IPS DF 4.7 (cell line): ENCODE measurements around the gene CHMP4A.
"Not testable (repeated sequence)": the region's sequence is repeated elsewhere in the genome, so short reads cannot be mapped to it uniquely, and the experiment has no call there.

Experiments
- DNase-seq: peaks from one replicate; pipeline ENCODE4 v3.0.0-alpha.2; 2013; ENCODE audit warnings: low spot score; ENCODE audit errors: extremely low read depth

CHMP4A gene

GRCh38 chr14:24247422-24247821 lies 34.1 kb upstream of the CHMP4A start:
- no peak for DNase-seq

DNA sequence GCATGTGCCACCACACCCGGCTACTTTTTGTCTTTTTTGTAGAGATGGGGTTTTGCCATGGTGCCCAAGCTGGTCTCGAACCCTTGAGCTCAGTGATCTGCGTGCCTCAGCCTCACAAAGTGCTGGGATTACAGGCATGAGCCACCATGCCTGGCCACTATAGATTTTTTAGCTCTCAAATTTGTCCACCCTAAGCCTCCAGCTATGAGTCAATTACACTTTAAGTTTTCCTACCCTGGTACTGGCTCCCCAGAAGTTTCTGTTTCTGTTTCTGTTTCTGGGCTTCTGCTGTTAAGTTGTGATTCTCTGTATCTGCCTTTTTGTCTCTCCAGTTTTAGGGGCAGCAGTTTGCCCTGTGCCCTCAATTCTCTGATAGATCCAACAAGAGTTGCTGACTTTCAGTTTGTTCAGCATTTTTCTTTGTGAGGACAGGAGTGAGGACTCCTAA lies 33.5 kb upstream of the CHMP4A start:
- DNase-seq, result no peak

- DNase-seq, result not testable (repeated sequence)
Observed at GRCh38 chr14:24245350-24245749, 32.1 kb upstream of the CHMP4A start.

GRCh38 chr14:24243336-24243836 lies 30.1 kb upstream of the CHMP4A start:
- no peak for DNase-seq

DNA sequence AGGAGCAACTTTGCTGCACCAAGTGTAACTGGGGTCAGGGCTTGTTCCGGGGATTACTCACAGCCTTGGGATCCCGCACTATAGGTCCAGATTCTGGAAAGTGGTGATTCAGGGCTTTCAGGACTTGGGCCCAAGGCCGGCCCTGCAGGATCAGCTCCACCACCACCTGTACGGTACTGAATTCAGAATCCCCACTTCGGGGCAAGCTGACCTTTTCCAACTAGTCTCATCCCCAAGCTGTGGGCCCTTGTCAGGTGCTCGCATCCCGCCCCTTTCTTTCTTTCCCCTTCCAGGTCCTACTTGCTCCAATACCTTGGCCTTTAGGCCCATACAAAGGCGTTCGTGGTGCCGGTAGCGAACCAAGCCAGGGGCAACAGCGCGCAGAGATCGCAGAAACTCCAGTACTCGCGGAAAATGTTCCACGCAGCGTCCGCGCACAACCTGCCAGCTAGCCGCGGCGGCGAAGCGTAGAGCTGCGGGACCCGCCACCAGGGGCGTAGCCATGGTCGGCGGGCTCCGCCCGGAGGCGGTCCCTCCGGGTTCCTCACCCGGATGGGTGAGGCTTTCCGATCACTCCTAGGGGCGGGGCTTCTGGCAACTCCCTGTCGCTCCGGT lies 28.6 kb upstream of the CHMP4A start:
- no peak for DNase-seq

- no peak for DNase-seq
Observed at GRCh38 chr14:24240110-24240918, 27.0 kb upstream of the CHMP4A start.

- no peak for DNase-seq
Observed at GRCh38 chr14:24238527-24239037, 25.3 kb upstream of the CHMP4A start.

DNA sequence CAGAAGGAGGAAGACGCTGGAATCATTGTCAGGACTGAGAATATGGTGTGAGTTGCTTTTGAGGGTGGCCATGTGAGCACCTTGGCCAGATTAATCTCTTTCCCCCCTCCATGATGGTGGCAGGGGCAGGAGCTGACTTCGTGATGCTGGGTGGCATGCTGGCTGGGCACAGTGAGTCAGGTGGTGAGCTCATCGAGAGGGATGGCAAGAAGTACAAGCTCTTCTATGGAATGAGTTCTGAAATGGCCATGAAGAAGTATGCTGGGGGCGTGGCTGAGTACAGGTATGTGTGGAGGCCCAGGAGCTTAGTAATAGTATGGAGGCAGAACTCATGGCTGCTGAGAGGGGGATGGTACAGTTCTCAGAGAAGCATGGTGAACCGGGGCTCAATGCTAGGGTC lies 24.8 kb upstream of the CHMP4A start:
- no peak for DNase-seq

GRCh38 chr14:24237463-24237955 lies 24.2 kb upstream of the CHMP4A start:
- DNase-seq, result no peak

GRCh38 chr14:24236689-24237462 lies 23.6 kb upstream of the CHMP4A start:
- no peak for DNase-seq

DNA sequence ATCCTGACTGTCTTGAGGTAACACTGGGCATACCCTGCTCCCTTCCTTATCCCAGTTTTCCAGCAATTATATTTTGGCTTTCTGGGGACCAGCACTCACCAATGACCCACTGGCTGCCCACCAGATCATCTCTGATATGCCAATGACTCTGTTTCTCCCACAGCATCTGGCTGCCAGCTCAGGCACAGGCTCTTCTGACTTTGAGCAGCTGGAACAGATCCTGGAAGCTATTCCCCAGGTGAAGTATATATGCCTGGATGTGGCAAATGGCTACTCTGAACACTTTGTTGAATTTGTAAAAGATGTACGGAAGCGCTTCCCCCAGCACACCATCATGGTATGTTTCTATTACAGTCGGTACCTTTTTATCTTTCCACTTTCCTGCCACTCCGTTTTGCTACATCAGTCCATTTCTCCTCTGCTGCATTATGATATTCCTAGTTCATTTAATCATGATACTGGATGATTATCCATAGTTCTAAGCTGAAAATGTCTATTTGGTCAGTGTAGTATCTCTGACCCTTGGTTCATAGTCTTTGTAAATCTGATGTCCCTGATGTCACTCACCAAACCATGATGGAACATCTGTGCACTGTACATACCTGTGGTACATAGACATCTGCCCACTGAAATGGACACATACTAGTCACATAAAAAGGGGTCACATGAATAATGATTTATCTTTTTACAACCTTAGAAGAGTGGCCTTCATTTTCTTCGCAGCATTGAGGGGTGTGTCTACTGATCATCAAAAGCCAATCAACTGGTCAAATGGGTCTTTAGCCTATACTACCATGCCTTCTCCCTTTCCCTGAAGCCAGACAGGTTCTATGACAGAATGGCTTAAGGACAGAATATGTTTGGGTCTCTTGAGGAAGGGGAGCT lies 22.8 kb upstream of the CHMP4A start:
- DNase-seq, result no peak

- no peak for DNase-seq
Observed at GRCh38 chr14:24234095-24235005, 21.1 kb upstream of the CHMP4A start.

GRCh38 chr14:24233538-24233866 lies 20.2 kb upstream of the CHMP4A start:
- DNase-seq, result no peak

GRCh38 chr14:24232645-24233537 lies 19.6 kb upstream of the CHMP4A start, which contains the start of gene GMPR2:
Gene GMPR2, plus strand, starts transcription at chr14:24232929. Its CDS starts 325 bp downstream, at chr14:24233254.
- DNase-seq, result no peak

DNA sequence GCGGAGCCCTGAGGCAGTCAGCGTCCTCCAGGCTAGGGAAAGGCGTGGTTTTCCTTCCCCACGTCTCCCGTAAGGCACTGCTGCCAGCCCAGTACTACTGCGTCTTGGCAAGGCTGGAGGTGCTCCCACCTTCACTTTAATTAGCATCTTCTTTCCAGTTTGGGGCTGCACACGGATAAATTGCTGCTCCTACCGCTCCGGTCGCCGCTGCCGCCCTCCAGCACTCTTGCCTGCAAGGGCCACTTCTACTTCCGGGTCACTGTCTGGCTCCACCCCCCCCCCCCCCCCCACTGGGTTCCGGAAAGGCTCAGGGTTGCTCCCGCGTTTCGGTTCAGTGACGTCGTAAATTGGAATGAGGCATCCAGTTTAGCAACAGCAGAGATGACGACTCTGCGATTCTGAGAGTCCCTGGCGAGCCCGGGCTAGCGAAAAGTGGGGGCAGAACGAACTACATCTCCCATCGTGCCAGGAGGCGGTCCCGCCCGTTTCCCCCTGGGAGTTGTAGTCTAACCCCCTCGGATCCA lies 18.9 kb upstream of the CHMP4A start, which contains the start of gene NEDD8:
Gene NEDD8, minus strand, starts transcription at position 247 of the 524 bp plus-strand sequence. Its CDS starts 100 bp downstream, at position 147.
- no peak for DNase-seq

- DNase-seq, result no peak
Observed at GRCh38 chr14:24231263-24232120, 18.2 kb upstream of the CHMP4A start.

GRCh38 chr14:24228902-24229301 lies 15.6 kb upstream of the CHMP4A start:
- DNase-seq, result no peak
